Lung (tissue), 12 donors: Measurements from ENCODE around the gene FGG. TPM values are rescaled to one million over a fixed set of nuclear protein-coding genes. Genes with fewer than 3 reads are reported as not detected.

ENCODE experiments used
- ATAC-seq: fragments of 200-7000 bp; cut with Tn5 transposase; one replicate; pipeline ENCODE4 v1.9.1; 2020; ENCODE audit warnings: moderate number of reproducible peaks; ENCODE audit not compliant: insufficient read depth, low FRiP score
- DNase-seq, 3 donors: peaks; one replicate each; pipeline ENCODE4 v3.0.0-alpha.2; 2013 to 2017
- H3K27ac ChIP-seq, 2 donors: one replicate each; pipeline ENCODE4 v1.5.1; 2013; ENCODE audit warnings: mild to moderate bottlenecking in 2 of 2, moderate library complexity in 2 of 2, control low read depth in 1 of 2, inconsistent platforms in 1 of 2, low read depth in 1 of 2, low read length in 1 of 2
- H3K27me3 ChIP-seq, 3 donors: one replicate each; pipeline ENCODE4 v1.5.1; 2013; ENCODE audit warnings: low read length in 2 of 3; ENCODE audit not compliant: control insufficient read depth in 3 of 3, insufficient read depth in 3 of 3
- H3K36me3 ChIP-seq, 4 donors: one replicate each; pipeline ENCODE4 v1.5.1; 2013; ENCODE audit warnings: low read length in 4 of 4, mild to moderate bottlenecking in 1 of 4, moderate library complexity in 1 of 4; ENCODE audit not compliant: control insufficient read depth in 4 of 4, insufficient read depth in 4 of 4
- H3K4me1 ChIP-seq, 5 donors: one replicate each; pipeline ENCODE4 v1.5.1; 2013; ENCODE audit warnings: low read length in 5 of 5, mild to moderate bottlenecking in 2 of 5, moderate library complexity in 1 of 5; ENCODE audit not compliant: control insufficient read depth in 5 of 5, insufficient read depth in 5 of 5
- H3K4me3 ChIP-seq: one replicate; pipeline ENCODE4 v1.5.1; 2013; ENCODE audit warnings: mild to moderate bottlenecking, control low read depth, moderate library complexity
- H3K9ac ChIP-seq, 2 donors: one replicate each; pipeline ENCODE4 v1.5.1; 2013; ENCODE audit warnings: low read length in 2 of 2, control low read depth in 1 of 2; ENCODE audit not compliant: insufficient read depth in 1 of 2
- H3K9me3 ChIP-seq, 4 donors: one replicate each; pipeline ENCODE4 v1.5.1; 2013; ENCODE audit warnings: low read length in 3 of 4, mild to moderate bottlenecking in 1 of 4, moderate library complexity in 1 of 4; ENCODE audit not compliant: control insufficient read depth in 4 of 4, insufficient read depth in 3 of 4
- CTCF ChIP-seq: IDR thresholded peaks from 2 replicates; pipeline ENCODE4 v1.5.1; 2012; ENCODE audit warnings: mild to moderate bottlenecking; ENCODE audit errors: control extremely low read depth, extremely low read depth
- WGBS, 2 donors: extraction: QIAGEN DNeasy Blood & Tissue Kit; methylation state at CpG; one replicate each; pipeline ENCODE4 v1.1.7; 2013; 5-methylcytosine and 5-hydroxymethylcytosine counted together
- polyA plus RNA-seq, 2 donors: library from polyadenylated mRNA; stranded (reverse); fragments of 200-250 nt; gene quantifications; one replicate each; pipeline ENCODE4 v1.2.1, GENCODE V29; 2013
- total RNA-seq, 2 donors: library from RNA; depleted of rRNA in 1 of 2; stranded (reverse); fragments of >200 nt in 1 of 2; gene quantifications; one replicate each; pipeline ENCODE4 v1.2.1, GENCODE V29; 2014 to 2021
- donor health status: control.
- donor health status: control.
- donor health status: Bipolar disorder and iron deficiency.
- donor health status: healthy.
- donor health status: DM: yes; HTN: yes; CAD: no.

The FGG gene
- total and polyA plus RNA-seq, 4 donors = 0.91 to 172 (median 33.0) TPM

- no peak for TF ChIP-seq CTCF
- Histone ChIP-seq H3K9me3 (no peaks in the 10 kb centered on the region), H3K4me1 (no peaks in the 10 kb centered on the region), H3K4me3 (no peak overlapping the region), H3K27ac (no peak overlapping the region), H3K36me3 (no peaks in the 10 kb centered on the region), H3K27me3 (peaks cover 0 to 9% (median 0%) of the 10 kb centered on the region in 3 donors), H3K9ac (no peak overlapping the region)
- ATAC-seq = no peak
- whole genome bisulfite sequencing, 2 donors = 96 to 100% methylated on average over 1 of the region's 1 CpG
- no peak for DNase-seq
Measured at GRCh38 chr4:154559141-154559493, 53.3 kb downstream of the FGG start.

Other genes with a start within 250 kb of the FGG start
- gene DCHS2, start 120.9 kb downstream of the FGG start, total RNA-seq = 10 to 100 TPM in 1 of 2 donors, 1 to 10 TPM in 1; 1.0 to 13.4 TPM
- gene DCHS2, start 120.9 kb downstream of the FGG start, polyA plus RNA-seq = under 1 TPM; 0.02 to 0.05 TPM
- 10 to 100 TPM; 61.4 to 62.6 TPM for gene PLRG1, start 62.3 kb downstream of the FGG start, total RNA-seq
- 10 to 100 TPM; 47.0 to 59.7 TPM for gene PLRG1, start 62.3 kb downstream of the FGG start, polyA plus RNA-seq
- gene FGB, start 49.6 kb downstream of the FGG start, total RNA-seq = 1 to 10 TPM in 1 of 2 donors, under 1 TPM in 1; 0.28 to 1.8 TPM
- gene FGB, start 49.6 kb downstream of the FGG start, polyA plus RNA-seq = under 1 TPM; 0.28 to 0.39 TPM
- 10 to 100 TPM in 1 of 2 donors, 1 to 10 TPM in 1; 1.4 to 56.1 TPM for gene FGA, start 21.9 kb downstream of the FGG start, total RNA-seq
- gene FGA, start 21.9 kb downstream of the FGG start, polyA plus RNA-seq = 10 to 100 TPM; 13.1 to 17.3 TPM
- gene LRAT, start 131.3 kb upstream of the FGG start, total RNA-seq = under 1 TPM; 0.37 to 0.58 TPM
- gene LRAT, start 131.3 kb upstream of the FGG start, polyA plus RNA-seq = under 1 TPM; 0.13 to 0.63 TPM
- gene RBM46, start 168.6 kb upstream of the FGG start, total RNA-seq = not detected
- gene RBM46, start 168.6 kb upstream of the FGG start, polyA plus RNA-seq = under 1 TPM in 1 of 2 donors, not detected in 1; 0.06 TPM